Ectodermal cell (in vitro differentiated cells): ENCODE results near the gene SUSD2.
A peak's percentile ranks its signal among the peaks of the same experiment; 100 is the strongest.

Experiments
- H3K27ac ChIP-seq: 2 replicates; pipeline ENCODE4 v1.7.0; 2013; ENCODE audit warnings: mild to moderate bottlenecking, low read depth, low read length; ENCODE audit not compliant: insufficient read depth, poor library complexity, severe bottlenecking
- H3K27me3 ChIP-seq: 2 replicates; pipeline ENCODE4 v1.7.0; 2013; ENCODE audit warnings: mild to moderate bottlenecking, low read length; ENCODE audit not compliant: insufficient read depth, control insufficient read depth, poor library complexity, severe bottlenecking
- H3K36me3 ChIP-seq: one replicate; pipeline ENCODE4 v1.7.0; 2013; ENCODE audit warnings: low read length; ENCODE audit not compliant: control insufficient read depth, insufficient read depth
- H3K4me1 ChIP-seq: one replicate; pipeline ENCODE4 v1.7.0; 2013; ENCODE audit warnings: low read length; ENCODE audit not compliant: control insufficient read depth, insufficient read depth
- H3K4me3 ChIP-seq: 2 replicates; pipeline ENCODE4 v1.7.0; 2013; ENCODE audit warnings: low read depth, low read length, control low read depth; ENCODE audit not compliant: insufficient read depth
- H3K9me3 ChIP-seq: 2 replicates; pipeline ENCODE4 v1.7.0; 2013; ENCODE audit warnings: mild to moderate bottlenecking, low read length, moderate library complexity; ENCODE audit not compliant: control insufficient read depth
- WGBS, 2 experiments: methylation state at CpG; one replicate each; pipeline ENCODE4 v1.1.7; 2013; ENCODE audit warnings: missing lambda C conversion rate in 2 of 2; 5-methylcytosine and 5-hydroxymethylcytosine counted together

Gene SUSD2

GRCh38 chr22:24149198-24149590, 32.1 kb upstream of the SUSD2 start:
- H3K27me3 ChIP-seq = no peaks in the 10 kb centered on the region
- H3K9me3 ChIP-seq = no peaks in the 10 kb centered on the region
- 82 to 84% methylated on average over 4 of the region's 4 CpGs for WGBS, 2 experiments
- peaks cover 16% of the 10 kb centered on the region for H3K4me1 ChIP-seq
- H3K27ac ChIP-seq = no peak overlapping the region
- no peaks in the 10 kb centered on the region for H3K36me3 ChIP-seq
- no peak overlapping the region for H3K4me3 ChIP-seq

DNA sequence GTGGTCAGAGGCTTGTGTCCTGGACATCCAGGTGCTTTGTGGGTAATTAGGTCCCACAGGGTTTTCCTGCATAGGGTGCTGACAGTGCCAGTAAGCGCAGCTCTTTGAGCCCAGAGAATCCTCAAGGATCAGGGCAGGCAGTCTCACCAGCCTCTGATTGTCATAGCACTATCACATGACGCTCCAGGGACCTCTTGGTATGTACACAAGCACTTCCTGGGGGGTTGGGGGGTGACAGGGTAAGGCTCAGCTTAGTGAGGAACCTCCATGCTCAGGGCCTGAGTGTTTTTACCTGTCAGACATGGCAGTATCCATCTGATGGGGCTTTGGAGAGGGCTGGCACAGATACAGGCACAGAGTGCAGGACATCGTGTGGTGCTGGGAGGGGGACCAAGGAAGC, 27.9 kb upstream of the SUSD2 start:
- no peaks in the 10 kb centered on the region for H3K9me3 ChIP-seq
- peaks cover 3% of the 10 kb centered on the region for H3K36me3 ChIP-seq
- no peak overlapping the region for H3K27ac ChIP-seq
- peaks cover 20% of the 10 kb centered on the region for H3K4me1 ChIP-seq
- peaks cover 29% of the 10 kb centered on the region for H3K27me3 ChIP-seq
- 91 to 95% methylated on average over 3 of the region's 3 CpGs for WGBS, 2 experiments
- no peak overlapping the region for H3K4me3 ChIP-seq

GRCh38 chr22:24153959-24154358, 27.3 kb upstream of the SUSD2 start:
- Histone ChIP-seq H3K9me3 (no peaks in the 10 kb centered on the region), H3K27me3 (peaks cover 29% of the 10 kb centered on the region), H3K27ac (no peak overlapping the region), H3K4me3 (no peak overlapping the region), H3K36me3 (peaks cover 3% of the 10 kb centered on the region), H3K4me1 (peaks cover 20% of the 10 kb centered on the region)
- 95% methylated on average over 7 of the region's 7 CpGs for WGBS, 2 experiments

- Histone ChIP-seq H3K36me3 (peaks cover 3% of the 10 kb centered on the region), H3K27me3 (peaks cover 29% of the 10 kb centered on the region), H3K9me3 (no peaks in the 10 kb centered on the region), H3K4me3 (no peak overlapping the region), H3K27ac (no peak overlapping the region), H3K4me1 (peaks cover 20% of the 10 kb centered on the region)
- 90 to 94% methylated on average over 5 of the region's 5 CpGs for WGBS, 2 experiments
Measured at GRCh38 chr22:24154826-24155225, 26.5 kb upstream of the SUSD2 start.

DNA sequence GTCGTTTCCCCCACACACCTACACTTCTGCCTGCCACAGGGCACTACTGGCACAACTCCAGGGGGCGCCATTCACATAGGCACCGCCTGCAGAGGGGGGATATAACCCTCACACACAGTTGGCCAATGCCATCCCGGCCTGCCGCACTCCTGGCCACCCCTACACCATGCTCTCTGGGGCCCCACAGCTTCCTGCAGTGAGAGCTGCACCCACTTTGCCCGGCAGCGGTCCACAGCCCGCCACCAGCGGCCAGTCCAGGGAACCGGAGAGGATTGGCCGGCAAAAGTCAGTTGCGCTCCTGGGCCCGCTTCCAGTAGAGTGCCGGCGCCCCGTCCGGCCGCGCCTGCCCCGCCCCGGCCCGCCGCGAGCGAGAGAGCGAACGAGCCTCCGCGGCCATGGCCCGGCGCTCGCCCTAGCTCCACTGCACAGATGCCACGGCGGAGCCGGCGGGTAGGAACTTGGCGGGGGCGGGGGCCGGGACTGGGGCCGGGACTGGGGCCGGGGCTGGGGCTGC, 25.6 kb upstream of the SUSD2 start:
- H3K4me3 ChIP-seq = peak overlapping the region; percentile 40
- H3K27ac ChIP-seq = no peak overlapping the region
- H3K36me3 ChIP-seq = peaks cover 3% of the 10 kb centered on the region
- peaks cover 29% of the 10 kb centered on the region for H3K27me3 ChIP-seq
- no peaks in the 10 kb centered on the region for H3K9me3 ChIP-seq
- peaks cover 20% of the 10 kb centered on the region for H3K4me1 ChIP-seq
- 2% methylated on average over 41 of the region's 41 CpGs for WGBS, 2 experiments

- WGBS, 2 experiments = 1% methylated on average over 77 of the region's 77 CpGs
- Histone ChIP-seq H3K4me1 (peaks cover 20% of the 10 kb centered on the region), H3K4me3 (peak overlapping the region; percentile 40), H3K27me3 (peaks cover 29% of the 10 kb centered on the region), H3K36me3 (peaks cover 3% of the 10 kb centered on the region), H3K27ac (no peak overlapping the region), H3K9me3 (no peaks in the 10 kb centered on the region)
Measured at GRCh38 chr22:24156141-24156912, 25.0 kb upstream of the SUSD2 start.

DNA sequence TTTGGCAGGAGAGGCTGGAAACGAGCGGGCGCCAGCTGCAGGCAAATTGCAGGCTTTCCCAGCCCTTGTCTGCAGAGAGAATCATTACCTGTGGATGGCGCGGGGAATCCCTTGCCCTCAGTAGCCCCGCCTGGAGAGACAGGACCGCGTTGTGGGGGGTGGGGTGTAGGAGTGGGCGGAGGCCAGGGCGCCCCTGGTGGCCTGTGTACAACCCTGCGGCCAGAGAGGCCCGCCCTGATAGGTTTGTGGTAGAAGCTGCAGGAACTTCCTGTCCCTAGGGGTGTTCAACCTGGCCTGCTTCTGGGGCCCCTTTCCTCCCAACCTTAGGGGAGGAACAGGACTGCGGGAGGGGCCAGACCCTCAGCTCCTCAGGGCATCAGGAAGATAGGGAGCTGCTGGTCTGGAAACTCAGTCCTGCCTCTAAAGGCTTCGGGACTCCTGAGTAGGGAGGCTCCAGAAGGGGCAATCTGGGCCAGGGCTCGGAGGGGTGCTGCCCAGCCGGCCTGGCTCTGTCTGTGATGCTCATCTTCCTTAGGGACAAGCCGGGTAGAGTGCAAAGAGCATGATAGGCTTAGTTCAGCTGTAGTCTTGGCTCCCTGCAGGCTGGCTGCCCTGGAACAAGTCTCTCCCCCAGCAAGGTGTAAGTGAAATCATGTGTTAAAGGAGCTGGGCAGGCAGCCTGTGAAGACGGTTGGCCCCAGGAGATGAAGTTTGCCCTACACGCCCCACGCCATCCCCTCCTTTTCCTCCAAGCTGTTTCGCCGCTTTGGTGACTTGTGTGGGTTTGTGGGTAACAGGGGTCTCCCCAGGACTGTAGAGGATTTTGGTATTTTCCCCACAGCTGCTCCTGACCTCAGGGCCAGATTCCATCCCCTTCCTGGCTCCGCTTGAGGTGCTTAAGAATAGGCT, 24.1 kb upstream of the SUSD2 start:
- peaks cover 29% of the 10 kb centered on the region for H3K27me3 ChIP-seq
- H3K4me3 ChIP-seq = peak overlapping the region; percentile 40
- H3K9me3 ChIP-seq = no peaks in the 10 kb centered on the region
- peaks cover 3% of the 10 kb centered on the region for H3K36me3 ChIP-seq
- H3K4me1 ChIP-seq = peaks cover 20% of the 10 kb centered on the region
- H3K27ac ChIP-seq = no peak overlapping the region
- 34% methylated on average over 23 of the region's 23 CpGs for WGBS, 2 experiments

DNA sequence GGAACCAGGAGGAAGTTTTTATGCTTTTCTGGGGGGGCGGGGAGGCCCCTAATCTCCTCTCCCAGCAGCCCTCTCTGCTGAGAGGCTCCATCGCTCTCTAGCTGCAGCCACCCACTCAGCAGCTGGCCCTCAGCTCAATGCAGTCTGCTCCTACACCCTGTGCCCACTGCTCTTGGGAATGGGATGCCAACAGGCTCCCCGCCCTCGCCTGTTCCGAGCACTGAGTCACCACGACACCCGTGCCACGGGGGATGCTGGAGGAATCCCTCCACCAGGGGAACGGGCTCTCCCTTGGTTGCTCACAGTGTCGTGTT, 23.5 kb upstream of the SUSD2 start:
- peaks cover 3% of the 10 kb centered on the region for H3K36me3 ChIP-seq
- WGBS, 2 experiments = 87 to 90% methylated on average over 10 of the region's 10 CpGs
- no peak overlapping the region for H3K4me3 ChIP-seq
- no peak overlapping the region for H3K27ac ChIP-seq
- no peaks in the 10 kb centered on the region for H3K9me3 ChIP-seq
- H3K4me1 ChIP-seq = peaks cover 20% of the 10 kb centered on the region
- H3K27me3 ChIP-seq = peaks cover 29% of the 10 kb centered on the region

DNA sequence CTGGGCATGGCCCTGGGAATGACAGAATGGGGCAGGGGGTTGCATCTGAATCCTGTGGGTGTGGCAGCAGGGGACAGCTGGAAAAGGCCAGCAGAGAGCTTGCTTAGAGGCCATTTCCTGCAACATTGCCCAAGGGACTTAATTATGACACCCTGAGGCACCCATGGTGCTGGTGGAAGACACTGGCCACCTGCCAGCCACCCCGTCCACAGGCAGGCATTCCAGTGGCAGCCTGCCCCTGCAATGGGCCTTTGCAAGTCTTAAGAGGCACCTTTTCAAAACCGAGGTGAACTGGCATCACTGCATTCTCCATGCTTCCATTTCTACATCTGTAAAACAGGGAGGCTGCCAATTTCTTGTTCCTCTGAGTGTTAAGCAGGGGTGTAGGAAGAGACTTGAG, 21.6 kb upstream of the SUSD2 start:
- Histone ChIP-seq H3K27me3 (peaks cover 25% of the 10 kb centered on the region), H3K4me1 (peaks cover 20% of the 10 kb centered on the region), H3K36me3 (peaks cover 3% of the 10 kb centered on the region), H3K4me3 (no peak overlapping the region), H3K9me3 (no peaks in the 10 kb centered on the region), H3K27ac (no peak overlapping the region)
- WGBS, 2 experiments = 90 to 91% methylated on average over 2 of the region's 2 CpGs

DNA sequence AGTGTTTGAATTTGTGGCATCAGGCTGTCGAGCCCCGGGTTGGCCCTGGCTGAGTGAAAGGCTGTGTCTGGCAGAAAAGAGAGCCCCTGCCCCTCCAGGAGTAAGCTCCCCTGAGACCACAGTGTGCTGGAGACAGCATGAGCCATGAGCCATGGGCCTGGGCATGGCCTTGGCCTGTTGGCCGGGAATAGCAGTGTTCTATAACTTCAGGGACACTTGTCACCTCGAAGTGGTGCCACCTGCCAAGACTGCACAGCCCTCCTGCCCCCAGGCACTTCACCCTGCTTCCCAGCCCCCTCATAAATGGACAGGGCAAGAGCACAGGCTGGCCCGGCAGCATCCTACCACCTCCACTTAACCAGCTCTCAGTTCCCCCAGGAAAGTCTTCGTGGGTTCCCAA, 20.7 kb upstream of the SUSD2 start:
- Histone ChIP-seq H3K36me3 (no peaks in the 10 kb centered on the region), H3K27ac (no peak overlapping the region)
- WGBS, 2 experiments = 93 to 94% methylated on average over 6 of the region's 6 CpGs

More for the DNA sequence above, 20.7 kb upstream of the SUSD2 start:
- no peaks in the 10 kb centered on the region for H3K9me3 ChIP-seq
- peaks cover 15% of the 10 kb centered on the region for H3K4me1 ChIP-seq
- H3K4me3 ChIP-seq = no peak overlapping the region
- H3K27me3 ChIP-seq = peaks cover 16% of the 10 kb centered on the region
